ENCODE measurements around the gene STAC2. TPM values are rescaled to one million over a fixed set of nuclear protein-coding genes. Genes with fewer than 3 reads are reported as not detected.

STAC2 gene
- polyA plus RNA-seq, 1 of the 3 experiments (the other 2 are of a cell fraction) = 0.07 TPM

DNA sequence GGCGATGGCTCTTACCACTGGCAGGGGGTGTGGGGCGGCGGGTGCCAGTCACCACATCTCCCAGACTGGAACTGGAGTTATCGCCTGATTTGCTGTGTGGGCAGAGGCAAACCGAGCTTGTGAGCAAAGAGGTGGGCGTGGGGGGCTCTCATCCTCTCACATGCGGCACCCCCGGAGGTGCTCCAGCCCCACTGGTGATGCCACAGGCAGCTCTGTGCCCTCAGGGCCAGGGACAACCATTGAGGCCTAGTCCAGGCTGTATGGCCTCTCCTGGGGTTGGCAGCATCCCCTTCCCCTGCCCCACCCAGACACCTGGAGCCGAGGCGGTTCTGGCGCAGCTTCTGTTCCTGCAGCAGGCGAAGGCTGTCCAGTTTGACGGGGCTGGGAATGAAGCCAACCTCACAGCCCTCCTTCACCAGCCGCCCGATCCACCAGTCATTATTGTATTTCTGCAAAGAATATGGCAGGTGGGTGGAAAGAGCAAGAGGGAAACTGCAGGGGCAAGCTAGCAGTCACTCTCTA, 39.2 kb downstream of the STAC2 start:
- CTCF ChIA-PET = interaction anchor here (1.4 to 2.2 kb wide), 4 partner anchors 8 to 203 kb away, joined by 5 to 23 read pairs (median 6); no protein-coding TSS in a partner anchor
- POLR2A ChIA-PET = no interaction called here

GRCh38 chr17:39183720-39184119, 42.0 kb downstream of the STAC2 start:
- H3K4me2 ChIP-seq = no peak overlapping the region
- no peaks in the 10 kb centered on the region for H3K9me3 ChIP-seq
- H3K9ac ChIP-seq = no peak overlapping the region
- H3K27ac ChIP-seq (ENCODE audit: low read depth in 2 of 2, low read length in 1 of 2) = no peak overlapping the region
- H2AFZ ChIP-seq (ENCODE audit: low read depth) = no peak overlapping the region
- POLR2A ChIA-PET = no interaction called here
- TF ChIP-seq TEAD4 (IDR thresholded peaks at IDR 0.05; ENCODE audit: borderline replicate concordance, insufficient read depth) (no peak), RFX5 (IDR thresholded peaks at IDR 0.05; ENCODE audit: low read length) (no peak), RCOR1 (IDR thresholded peaks at IDR 0.05; ENCODE audit: low read length) (no peak), RAD21 (IDR thresholded peaks at IDR 0.05; ENCODE audit: low read length) (no peak), TAF1 (IDR thresholded peaks at IDR 0.05; ENCODE audit: borderline replicate concordance, low read depth, low read length) (no peak), MEF2A (IDR thresholded peaks at IDR 0.05; ENCODE audit: borderline replicate concordance, low read depth) (no peak), MXI1 (IDR thresholded peaks at IDR 0.05; ENCODE audit: low read depth, low read length) (no peak), USF2 (IDR thresholded peaks at IDR 0.05; ENCODE audit: borderline replicate concordance, low read depth, low read length) (no peak)
- no peaks in the 10 kb centered on the region for H3K9me2 ChIP-seq
- H3K36me3 ChIP-seq (replicated peaks in 1 of 2; ENCODE audit: control insufficient read depth in 1 of 2, insufficient read depth in 2 of 2, low read length in 1 of 2) = peaks cover 35 to 40% of the 10 kb centered on the region in 2 experiments
- H3F3A ChIP-seq (replicated peaks; ENCODE audit: insufficient read depth) = peaks cover 3% of the 10 kb centered on the region
- H3K4me3 ChIP-seq (ENCODE audit: low read depth in 2 of 2, low read length in 1 of 2) = no peak overlapping the region
- H3K4me1 ChIP-seq (ENCODE audit: control insufficient read depth in 1 of 2, insufficient read depth in 2 of 2, low read depth in 1 of 2, low read length in 1 of 2) = no peaks in the 10 kb centered on the region
- no peaks in the 10 kb centered on the region for H3K79me2 ChIP-seq (ENCODE audit: insufficient read depth)
- no peaks in the 10 kb centered on the region for H3K27me3 ChIP-seq (ENCODE audit: insufficient read depth)
- CTCF ChIA-PET = interaction anchor here (0.8 to 2.9 kb wide), 6 partner anchors 9 to 201 kb away, joined by 3 to 21 read pairs (median 3); no protein-coding TSS in a partner anchor
- 96% methylated on average over 10 of the region's 10 CpGs for WGBS (ENCODE audit: low lambda C conversion rate)
- no peak for DNase-seq
- no peaks in the 10 kb centered on the region for H4K20me1 ChIP-seq (ENCODE audit: insufficient read depth)

More for the DNA sequence above, 39.2 kb downstream of the STAC2 start:
- H3K79me2 ChIP-seq (ENCODE audit: insufficient read depth) = no peaks in the 10 kb centered on the region
- no peak overlapping the region for H3K9ac ChIP-seq
- no peak for DNase-seq
- H3K9me2 ChIP-seq = no peaks in the 10 kb centered on the region
- H3K4me3 ChIP-seq (ENCODE audit: low read depth in 2 of 2, low read length in 1 of 2) = no peak overlapping the region
- H3K4me1 ChIP-seq (ENCODE audit: control insufficient read depth in 1 of 2, insufficient read depth in 2 of 2, low read depth in 1 of 2, low read length in 1 of 2) = no peaks in the 10 kb centered on the region
- peaks cover 31 to 36% of the 10 kb centered on the region in 2 experiments for H3K36me3 ChIP-seq (replicated peaks in 1 of 2; ENCODE audit: control insufficient read depth in 1 of 2, insufficient read depth in 2 of 2, low read length in 1 of 2)
- WGBS (ENCODE audit: low lambda C conversion rate) = 96% methylated on average over 14 of the region's 15 CpGs
- H3K27me3 ChIP-seq (ENCODE audit: insufficient read depth) = no peaks in the 10 kb centered on the region
- no peaks in the 10 kb centered on the region for H3F3A ChIP-seq (replicated peaks; ENCODE audit: insufficient read depth)
- no peak overlapping the region for H2AFZ ChIP-seq (ENCODE audit: low read depth)
- no peak overlapping the region for H3K4me2 ChIP-seq
- H3K9me3 ChIP-seq = no peaks in the 10 kb centered on the region
- TF ChIP-seq, protein P1, sequence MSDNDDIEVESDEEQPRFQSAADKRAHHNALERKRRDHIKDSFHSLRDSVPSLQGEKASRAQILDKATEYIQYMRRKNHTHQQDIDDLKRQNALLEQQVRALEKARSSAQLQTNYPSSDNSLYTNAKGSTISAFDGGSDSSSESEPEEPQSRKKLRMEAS (IDR thresholded peaks at IDR 0.05; ENCODE audit: low read depth) = no peak
- TF ChIP-seq RXRA (IDR thresholded peaks at IDR 0.05; ENCODE audit: borderline replicate concordance, low read depth) (no peak), TEAD4 (IDR thresholded peaks at IDR 0.05; ENCODE audit: borderline replicate concordance, insufficient read depth) (no peak)
- H3K27ac ChIP-seq (ENCODE audit: low read depth in 2 of 2, low read length in 1 of 2) = no peak overlapping the region
- H4K20me1 ChIP-seq (ENCODE audit: insufficient read depth) = no peaks in the 10 kb centered on the region

- no peaks in the 10 kb centered on the region for H3K9me3 ChIP-seq
- ChIA-PET POLR2A (no interaction called here), CTCF (interaction anchor here (0.7 to 2.9 kb wide), 6 partner anchors 8 to 200 kb away, joined by 3 to 21 read pairs (median 3); no protein-coding TSS in a partner anchor)
- H3K9ac ChIP-seq = no peak overlapping the region
- peaks cover 35 to 36% of the 10 kb centered on the region in 2 experiments for H3K36me3 ChIP-seq (replicated peaks in 1 of 2; ENCODE audit: control insufficient read depth in 1 of 2, insufficient read depth in 2 of 2, low read length in 1 of 2)
- WGBS (ENCODE audit: low lambda C conversion rate) = 92% methylated on average over 5 of the region's 5 CpGs
- H3F3A ChIP-seq (replicated peaks; ENCODE audit: insufficient read depth) = peaks cover 3% of the 10 kb centered on the region
- H4K20me1 ChIP-seq (ENCODE audit: insufficient read depth) = no peaks in the 10 kb centered on the region
- H3K4me2 ChIP-seq = no peak overlapping the region
- H3K79me2 ChIP-seq (ENCODE audit: insufficient read depth) = no peaks in the 10 kb centered on the region
- H3K27me3 ChIP-seq (ENCODE audit: insufficient read depth) = no peaks in the 10 kb centered on the region
- no peak overlapping the region for H2AFZ ChIP-seq (ENCODE audit: low read depth)
- DNase-seq = no peak
- no peak overlapping the region for H3K27ac ChIP-seq (ENCODE audit: low read depth in 2 of 2, low read length in 1 of 2)
- no peaks in the 10 kb centered on the region for H3K4me1 ChIP-seq (ENCODE audit: control insufficient read depth in 1 of 2, insufficient read depth in 2 of 2, low read depth in 1 of 2, low read length in 1 of 2)
- no peak overlapping the region for H3K4me3 ChIP-seq (ENCODE audit: low read depth in 2 of 2, low read length in 1 of 2)
- H3K9me2 ChIP-seq = no peaks in the 10 kb centered on the region
- no peak for TF ChIP-seq NFIC (IDR thresholded peaks at IDR 0.05; ENCODE audit: borderline replicate concordance)
- no peak for TF ChIP-seq YY1 (IDR thresholded peaks at IDR 0.05; ENCODE audit: low read depth)
- TF ChIP-seq, protein P2, sequence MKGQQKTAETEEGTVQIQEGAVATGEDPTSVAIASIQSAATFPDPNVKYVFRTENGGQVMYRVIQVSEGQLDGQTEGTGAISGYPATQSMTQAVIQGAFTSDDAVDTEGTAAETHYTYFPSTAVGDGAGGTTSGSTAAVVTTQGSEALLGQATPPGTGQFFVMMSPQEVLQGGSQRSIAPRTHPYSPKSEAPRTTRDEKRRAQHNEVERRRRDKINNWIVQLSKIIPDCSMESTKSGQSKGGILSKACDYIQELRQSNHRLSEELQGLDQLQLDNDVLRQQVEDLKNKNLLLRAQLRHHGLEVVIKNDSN (IDR thresholded peaks at IDR 0.05; ENCODE audit: borderline replicate concordance, low read depth) = no peak
- TF ChIP-seq PBX3 (IDR thresholded peaks at IDR 0.05) = no peak
- TF ChIP-seq ELF1 (IDR thresholded peaks at IDR 0.05) = no peak
- TF ChIP-seq SIN3A (IDR thresholded peaks at IDR 0.05; ENCODE audit: borderline replicate concordance, low read depth, low read length) = no peak
- TF ChIP-seq EZH2phosphoT487 (IDR thresholded peaks at IDR 0.05; ENCODE audit: borderline replicate concordance, low read depth) = no peak
- TF ChIP-seq CTCF (IDR thresholded peaks at IDR 0.05) = no peak
Observed at GRCh38 chr17:39183045-39183444, 42.7 kb downstream of the STAC2 start.

Measured in SK-N-SH (cell line).